Stimulated activated CD4-positive, alpha-beta T cell treated with anti-CD3 and anti-CD28 coated beads, Interleukin-15, amount 100 ng/mL, for 48 hours (primary cell): Measurements from ENCODE around the gene LRTM2.
A peak's percentile ranks its signal among the peaks of the same experiment; 100 is the strongest.

Experiments used
- DNase-seq, 2 donors: peaks; one replicate each; pipeline ENCODE4 v3.0.0-alpha.2; 2020; ENCODE audit warnings: low read depth in 2 of 2

LRTM2 gene

DNA sequence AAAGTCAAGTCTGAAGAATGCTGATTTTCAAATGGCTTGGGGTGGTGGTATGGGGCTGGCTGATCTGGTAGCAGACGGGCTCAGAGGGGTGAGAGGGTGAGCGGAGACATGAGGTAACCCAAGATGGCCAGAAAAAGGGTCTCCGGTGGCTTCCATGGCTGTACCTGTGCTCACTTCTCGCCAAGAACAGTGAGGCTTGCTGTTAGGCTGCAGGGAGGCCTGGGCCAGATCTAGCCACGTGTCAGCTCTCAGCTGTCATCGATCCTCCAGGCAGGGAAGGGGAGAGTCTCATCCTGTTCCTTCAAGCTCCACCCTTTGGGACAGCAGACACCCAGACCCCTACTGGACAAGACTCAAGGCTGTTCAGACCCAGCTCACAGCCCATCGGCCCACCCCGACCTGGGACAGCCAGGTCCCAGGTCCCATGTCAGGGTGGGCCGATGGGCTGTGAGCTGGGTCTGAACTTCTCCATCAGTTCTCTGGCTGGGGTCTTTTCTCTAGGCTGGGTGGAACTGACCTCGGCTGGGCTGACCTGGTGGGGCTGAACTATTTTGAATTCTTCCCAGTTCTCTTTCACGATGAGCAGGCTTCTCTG, 9.0 kb downstream of the LRTM2 start:
- DNase-seq, result no peak

DNA sequence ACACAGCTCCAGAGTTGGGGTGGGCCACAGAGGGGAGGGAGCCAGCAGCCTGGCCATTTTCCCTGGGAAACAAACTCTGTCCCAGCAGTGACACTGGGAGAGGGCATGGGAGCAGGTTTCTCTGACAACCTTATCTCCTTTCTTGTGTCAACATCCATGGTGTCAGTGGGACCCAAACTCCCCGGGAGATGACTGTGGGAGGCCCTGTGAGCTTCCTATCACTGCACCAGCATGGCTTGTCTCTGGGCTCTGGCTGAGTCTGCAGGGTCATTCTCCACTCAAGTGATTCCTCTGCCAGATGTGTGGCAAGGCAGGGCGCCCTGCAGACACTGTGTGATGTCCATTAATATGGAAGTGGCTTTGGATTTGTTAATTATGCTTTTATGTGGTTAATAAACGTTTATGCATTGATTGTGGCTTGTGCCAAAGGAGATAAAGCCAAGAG, 10.1 kb downstream of the LRTM2 start:
- no peak for DNase-seq

DNA sequence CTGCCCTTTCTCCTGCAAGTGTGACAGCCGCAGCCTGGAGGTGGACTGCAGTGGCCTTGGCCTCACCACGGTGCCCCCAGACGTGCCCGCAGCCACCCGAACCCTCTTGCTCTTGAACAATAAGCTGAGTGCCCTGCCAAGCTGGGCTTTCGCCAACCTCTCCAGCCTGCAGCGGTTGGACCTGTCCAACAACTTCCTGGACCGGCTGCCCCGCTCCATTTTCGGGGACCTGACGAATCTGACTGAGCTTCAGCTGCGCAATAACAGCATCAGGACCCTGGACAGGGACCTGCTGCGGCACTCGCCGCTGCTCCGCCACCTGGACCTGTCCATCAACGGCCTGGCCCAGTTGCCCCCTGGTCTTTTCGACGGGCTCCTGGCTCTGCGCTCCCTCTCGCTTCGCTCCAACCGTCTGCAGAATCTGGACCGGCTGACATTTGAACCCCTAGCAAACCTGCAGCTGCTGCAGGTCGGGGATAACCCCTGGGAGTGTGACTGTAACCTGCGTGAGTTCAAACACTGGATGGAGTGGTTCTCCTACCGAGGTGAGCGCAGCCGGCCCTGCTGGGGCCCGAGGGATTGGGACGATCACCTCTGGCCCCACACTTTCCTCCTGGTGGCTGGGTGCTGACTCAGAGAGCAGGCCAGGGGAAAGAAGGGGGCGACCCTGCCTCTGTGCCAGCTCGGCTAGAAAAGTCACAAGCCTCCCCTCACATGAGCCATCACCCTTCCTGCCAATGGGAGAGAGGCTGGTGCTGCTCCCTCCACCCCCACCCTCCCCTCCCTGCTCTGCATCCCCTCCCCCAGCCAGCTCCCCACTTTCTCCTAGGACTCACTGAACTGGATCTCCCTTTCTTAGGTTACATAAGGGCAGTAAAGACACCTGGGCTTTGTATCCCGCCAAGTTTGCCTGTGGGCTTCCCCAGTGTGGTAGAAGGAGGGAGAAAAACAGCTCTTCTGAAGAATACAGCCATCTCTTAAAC, 10.9 kb downstream of the LRTM2 start:
- DNase-seq, result peak in 1 of 2 donors; percentile 9

- no peak for DNase-seq
These were observed 12.6 kb downstream of the LRTM2 start for GRCh38 chr12:1832801-1833595.

DNA sequence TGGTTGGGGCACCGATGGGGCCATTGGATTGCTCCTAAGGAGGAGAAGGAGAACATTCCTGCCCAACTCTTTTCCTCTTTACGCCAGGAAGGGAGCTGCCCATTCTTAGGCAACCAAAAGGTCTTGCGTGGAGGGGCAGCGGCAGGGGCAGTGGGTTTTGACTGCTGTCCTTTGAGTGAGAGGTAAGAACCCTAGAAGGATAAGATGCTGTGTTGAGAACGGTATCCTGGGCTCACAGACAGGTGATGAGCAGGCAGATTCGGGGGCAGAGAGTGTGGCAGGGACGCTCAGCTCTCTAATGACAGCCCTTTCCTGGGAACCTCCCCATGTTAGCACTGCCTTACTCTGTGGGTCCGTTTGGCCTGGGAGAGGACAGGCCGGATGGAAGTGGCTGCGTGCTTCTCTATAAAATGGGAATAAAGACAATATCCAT, 13.2 kb downstream of the LRTM2 start:
- DNase-seq, result no peak

DNA sequence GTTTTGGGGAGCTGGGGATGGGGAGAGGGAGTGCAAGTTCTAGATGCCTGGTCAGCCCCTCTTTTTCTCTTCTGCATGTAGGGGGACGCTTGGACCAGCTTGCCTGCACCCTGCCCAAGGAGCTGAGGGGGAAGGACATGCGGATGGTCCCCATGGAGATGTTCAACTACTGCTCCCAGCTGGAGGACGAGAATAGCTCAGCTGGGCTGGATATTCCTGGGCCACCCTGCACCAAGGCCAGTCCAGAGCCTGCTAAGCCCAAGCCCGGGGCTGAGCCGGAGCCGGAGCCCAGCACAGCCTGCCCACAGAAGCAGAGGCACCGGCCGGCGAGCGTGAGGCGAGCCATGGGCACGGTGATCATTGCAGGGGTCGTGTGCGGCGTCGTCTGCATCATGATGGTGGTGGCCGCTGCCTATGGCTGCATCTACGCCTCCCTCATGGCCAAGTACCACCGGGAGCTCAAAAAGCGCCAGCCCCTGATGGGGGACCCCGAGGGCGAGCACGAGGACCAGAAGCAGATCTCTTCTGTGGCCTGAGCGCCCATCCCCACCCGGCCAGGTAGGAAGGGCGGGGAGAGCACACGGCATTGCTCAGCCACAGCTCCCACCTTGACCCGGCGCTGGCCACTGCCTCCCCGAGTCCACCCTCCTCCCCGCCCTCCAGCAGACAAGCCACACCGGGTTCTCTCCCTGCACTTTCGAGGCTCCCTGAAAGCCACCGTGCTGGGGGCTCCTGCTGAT, 14.0 kb downstream of the LRTM2 start:
- no peak for DNase-seq

GRCh38 chr12:1835211-1836131, 15.1 kb downstream of the LRTM2 start:
- no peak for DNase-seq

DNA sequence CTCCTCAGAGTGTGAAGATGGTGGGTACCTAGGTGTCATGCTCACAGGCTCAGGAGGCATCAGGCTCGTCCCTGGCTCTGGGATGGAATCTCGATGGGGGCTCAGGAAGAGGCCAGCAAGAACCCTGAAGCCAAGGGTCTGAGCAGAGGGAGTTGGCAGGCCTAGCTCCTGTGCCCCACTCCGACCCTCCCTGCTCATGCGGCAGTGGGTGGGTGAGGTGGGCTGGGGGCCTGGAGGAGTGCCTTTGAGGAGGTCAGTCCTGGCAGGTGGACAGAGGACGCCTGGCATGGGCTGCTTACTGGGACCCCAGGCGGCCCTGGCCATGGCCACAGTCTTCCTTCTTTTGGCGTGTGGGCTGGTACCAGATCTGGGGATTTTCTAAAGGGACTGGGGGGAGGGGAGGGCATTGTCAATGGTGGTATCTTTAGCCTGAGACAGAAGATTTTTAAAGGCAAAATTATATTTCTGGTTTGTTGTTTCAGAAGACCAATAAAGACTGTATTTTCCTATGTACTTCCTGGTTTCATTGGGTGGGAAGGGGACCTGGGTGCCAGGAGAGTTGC, 16.0 kb downstream of the LRTM2 start:
- no peak for DNase-seq

DNA sequence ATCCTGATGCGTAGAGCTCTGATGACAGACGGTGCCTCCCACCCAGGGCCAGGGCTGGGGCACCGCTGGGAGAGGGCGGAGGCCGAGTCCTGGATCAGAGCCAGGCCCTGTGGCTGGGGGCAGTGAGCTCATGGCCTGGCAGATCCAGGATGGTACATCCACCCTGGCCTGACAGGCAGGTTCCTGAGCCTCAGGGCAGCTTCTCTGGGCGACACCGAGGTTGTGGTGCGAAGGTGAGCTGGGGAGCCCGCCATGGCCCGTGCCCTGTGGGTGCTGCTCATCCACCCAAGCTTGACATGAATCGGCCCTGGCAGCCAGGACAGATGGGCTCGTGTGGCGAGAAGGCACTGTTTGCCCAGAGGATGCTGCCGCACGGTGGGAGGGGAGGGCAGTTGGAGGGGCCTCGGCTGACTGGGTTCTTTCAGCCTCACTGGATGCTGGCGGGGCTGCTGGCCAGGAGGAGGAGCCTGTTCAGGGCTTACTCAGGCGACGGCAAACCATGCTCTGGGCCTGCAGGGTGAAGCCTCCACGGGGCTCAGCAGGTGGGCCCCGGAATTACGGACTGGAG, 16.6 kb downstream of the LRTM2 start:
- DNase-seq, result no peak

DNA sequence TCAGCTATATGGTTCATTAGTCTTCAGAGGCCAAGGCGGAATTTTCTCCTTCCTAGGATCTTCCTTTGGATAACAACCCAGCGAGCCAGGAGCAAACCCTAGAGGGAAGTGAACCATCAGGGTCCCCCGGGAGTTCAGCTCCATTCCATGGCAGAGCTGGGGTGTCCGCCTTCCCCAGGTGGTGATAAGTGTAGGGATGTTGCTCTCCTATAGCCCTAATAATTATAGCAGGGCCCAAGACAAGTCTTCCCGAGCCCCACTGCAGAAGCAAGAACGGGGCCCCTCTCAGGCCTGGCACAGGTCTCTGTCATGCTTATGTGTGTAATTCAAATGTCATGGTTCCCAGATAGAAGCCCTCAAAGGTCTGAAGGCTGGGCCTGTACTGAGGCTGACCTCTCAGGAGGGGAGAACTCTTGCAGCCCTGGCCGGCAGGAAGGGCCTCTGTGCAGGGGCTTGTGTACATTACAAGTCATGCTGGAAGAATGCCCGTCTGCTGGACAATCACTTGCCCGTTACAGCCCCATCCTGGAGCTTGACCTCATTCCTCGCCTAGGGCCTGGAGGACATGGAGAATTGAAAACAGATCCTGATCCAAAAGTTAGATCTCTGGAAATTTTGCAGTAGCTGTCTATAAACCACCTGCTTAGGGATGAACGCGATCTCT, 17.3 kb downstream of the LRTM2 start:
- DNase-seq, result no peak

- no peak for DNase-seq
These were observed 18.0 kb downstream of the LRTM2 start for GRCh38 chr12:1838205-1838993.

DNA sequence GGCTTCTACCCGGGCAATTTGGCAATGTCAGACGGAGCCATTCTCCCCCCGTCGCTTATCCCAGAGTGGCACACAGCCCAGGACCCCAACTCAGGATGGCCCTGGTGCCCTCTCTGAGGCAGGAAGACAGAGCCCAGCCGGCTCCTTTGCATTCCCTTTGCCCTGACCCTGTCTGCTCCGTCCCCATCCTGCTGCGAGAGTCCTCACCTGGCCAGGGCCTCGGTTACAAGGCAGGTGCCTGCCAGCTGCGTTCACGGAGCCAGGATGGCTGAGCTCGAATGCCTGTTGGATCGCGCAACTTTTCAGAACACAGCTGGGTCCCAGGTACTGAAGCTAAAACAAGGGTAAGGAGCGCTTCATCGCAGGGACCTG, 18.6 kb downstream of the LRTM2 start:
- no peak for DNase-seq

- DNase-seq, result no peak
These were observed 19.1 kb downstream of the LRTM2 start for GRCh38 chr12:1839464-1839863.

GRCh38 chr12:1839956-1840951, 19.9 kb downstream of the LRTM2 start:
- no peak for DNase-seq

DNA sequence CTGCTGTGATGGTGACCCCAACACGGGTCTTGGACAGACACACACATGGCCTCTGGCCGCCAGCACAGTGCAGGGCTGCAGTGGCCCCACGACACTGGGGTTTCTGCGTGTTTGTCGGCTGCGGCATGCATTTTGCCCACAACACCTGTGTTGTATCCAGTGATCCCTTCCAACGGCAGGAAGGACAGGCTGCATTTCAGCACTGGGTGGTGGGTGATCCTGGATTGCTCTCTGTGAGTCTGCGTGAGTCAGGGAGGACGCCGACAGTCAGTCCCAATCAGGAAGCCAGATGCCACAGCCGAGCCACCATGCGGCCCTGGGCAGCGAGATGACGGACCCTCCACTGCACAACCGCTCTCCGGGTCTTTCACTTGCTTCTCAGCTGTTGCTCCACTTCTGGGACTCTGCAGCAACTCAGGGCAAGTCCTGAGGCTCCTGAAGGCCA, 20.6 kb downstream of the LRTM2 start:
- no peak for DNase-seq

DNA sequence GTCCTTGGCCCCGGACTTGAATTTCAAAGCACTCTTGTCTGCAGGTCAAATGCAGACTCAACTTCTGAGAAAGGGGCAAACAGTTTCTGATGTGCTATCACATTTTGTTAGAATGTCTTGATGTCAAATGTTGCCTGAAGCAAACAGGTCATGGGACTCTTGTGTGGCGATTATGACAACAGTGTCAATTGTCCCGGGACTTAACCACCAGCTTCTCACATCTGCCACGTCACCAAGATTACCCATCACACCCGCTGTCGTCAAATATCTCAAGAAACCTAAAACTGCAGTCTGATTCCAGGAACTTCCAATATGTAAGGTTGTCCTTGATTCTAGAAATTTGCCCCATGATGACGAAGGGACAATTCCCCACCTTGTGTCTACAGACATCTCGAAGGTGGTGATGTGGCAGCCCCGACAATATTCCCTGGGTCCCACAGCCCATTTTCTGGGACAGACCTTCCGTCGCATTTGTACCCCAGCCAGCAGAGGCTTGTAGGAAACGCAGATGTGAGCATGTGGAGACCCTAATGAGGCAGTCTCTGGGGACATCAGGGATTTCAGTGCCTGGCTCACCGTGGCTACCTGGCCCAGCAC, 21.3 kb downstream of the LRTM2 start:
- no peak for DNase-seq
